GM19193 (cell line): Measurements from ENCODE around the gene KATNB1.

Source experiments
- POLR2A ChIP-seq: IDR thresholded peaks from 4 replicates; pipeline ENCODE4 v1.6.1; 2011; ENCODE audit not compliant: insufficient read depth, insufficient read length; ENCODE audit errors: extremely low read depth

The KATNB1 gene

DNA sequence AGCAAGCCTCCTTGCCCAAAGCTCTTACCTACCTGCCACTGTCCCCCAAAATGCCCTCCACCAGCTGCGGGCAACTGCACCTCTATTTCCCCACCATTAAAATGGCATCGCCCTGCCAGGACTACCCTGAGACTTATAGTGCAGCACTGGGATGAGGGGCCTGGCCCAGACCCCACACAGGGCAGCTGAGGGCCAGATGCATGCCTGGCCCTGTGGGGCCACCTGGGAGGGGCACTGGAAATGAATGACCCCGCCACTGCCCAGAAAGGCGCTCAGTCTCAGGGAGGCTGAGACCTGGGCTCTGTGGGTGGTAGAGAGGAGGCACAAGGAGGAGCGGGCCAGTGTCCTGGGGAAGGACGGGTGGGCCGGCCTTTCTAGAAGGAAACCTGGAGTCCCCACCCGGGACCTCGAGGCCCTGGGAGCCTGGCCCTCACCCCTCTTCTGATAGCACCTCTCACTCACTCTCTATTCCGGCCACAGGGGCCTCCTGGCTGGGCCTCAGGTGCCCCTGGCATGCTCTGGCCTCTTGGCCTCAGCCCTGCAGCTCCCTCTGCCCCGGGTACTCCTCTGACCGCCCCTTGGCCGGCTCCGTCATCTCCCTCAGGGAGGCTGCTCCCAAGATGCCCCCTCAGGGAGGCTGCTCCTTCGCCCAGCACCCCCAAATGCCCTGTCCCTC, 26.9 kb downstream of the KATNB1 start:
- TF ChIP-seq POLR2A = no peak

DNA sequence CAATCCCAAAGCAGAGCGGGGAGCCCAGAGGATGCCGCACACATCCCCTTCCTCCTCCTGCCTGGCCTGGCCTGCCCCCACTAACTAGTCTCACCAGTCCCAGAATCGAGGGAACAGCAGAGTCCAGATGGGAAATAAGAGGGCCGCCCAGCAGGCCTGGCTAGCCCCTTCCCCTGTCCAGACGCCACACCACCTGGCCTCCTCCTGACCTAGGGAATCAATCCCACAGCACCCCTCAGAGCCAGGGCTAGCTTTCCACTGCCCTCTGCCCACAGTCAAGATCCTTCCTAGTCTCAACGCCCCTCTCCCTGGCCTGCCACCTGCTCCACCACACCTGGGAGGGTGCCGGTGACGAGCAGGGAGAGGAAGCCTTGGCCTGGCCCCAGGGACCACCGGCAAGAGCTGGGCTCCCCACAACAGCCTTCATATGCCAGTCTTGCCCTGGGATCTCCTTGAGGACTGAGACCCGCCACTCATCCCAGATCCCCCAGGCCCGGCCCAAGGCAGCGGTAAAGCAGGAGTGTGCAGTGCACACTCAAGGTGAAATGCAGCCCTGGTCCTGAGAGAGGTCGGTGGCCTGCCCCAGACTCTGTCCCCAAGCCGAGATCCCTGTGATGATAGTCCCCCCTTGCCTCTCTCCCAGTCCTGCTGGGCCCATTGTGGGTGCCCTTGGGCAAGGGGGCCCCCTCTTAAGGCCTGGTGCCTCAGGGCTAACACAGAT, 27.9 kb downstream of the KATNB1 start:
- TF ChIP-seq POLR2A = no peak

DNA sequence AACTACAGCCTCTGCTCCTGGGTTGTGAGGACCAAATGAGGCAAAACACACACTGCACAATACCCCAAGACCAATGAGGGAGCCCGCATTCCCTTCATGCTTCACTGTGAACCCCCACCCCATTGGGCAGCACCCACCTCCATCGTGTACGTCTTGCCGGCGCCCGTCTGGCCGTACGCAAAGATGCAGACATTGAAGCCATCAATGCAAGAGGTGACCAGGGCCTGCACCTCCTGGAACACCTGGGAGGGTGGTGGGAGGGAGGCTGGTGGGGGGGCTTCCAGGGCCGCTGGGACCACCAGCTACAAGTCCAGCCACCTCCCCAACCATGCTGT, 28.4 kb downstream of the KATNB1 start:
- no peak for TF ChIP-seq POLR2A

DNA sequence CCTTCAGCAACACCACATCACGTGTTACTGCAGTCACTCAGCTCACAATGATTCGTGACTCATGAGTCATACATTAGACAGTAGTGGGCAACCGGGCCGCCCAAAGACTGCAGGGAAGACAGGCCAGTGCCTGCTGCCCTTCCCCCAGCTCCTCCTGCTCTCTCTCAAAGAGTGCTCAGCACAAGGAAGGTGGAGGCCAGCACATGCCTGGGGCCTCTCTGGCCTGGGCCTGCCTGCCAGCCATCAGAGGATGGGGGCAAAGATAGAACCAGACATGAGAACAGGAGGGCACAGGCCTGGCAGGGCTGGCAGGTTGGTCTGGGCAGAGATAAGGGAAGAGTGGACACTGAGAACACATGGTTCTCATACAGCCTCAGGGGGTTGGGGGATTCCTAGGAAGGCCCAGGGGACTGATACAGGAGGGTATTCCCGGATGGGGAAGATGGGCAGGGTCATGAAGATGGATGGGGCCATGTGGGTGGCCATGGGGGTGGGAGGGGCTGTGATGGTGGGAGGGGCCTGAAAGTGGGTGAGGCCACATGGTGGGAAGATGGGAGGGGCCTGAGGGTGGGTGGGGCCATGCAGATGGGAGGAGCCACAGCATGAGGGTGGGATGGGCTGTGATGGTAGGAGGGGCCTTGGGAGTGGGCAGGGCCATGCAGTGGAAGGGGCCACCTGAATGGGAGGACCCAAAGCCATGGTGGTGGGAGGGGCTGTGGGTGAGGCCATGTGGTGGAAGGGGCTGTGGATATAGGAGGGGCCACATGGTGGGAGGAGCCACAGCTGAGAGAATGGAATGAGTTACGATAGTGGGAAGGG, 29.0 kb downstream of the KATNB1 start:
- no peak for TF ChIP-seq POLR2A

DNA sequence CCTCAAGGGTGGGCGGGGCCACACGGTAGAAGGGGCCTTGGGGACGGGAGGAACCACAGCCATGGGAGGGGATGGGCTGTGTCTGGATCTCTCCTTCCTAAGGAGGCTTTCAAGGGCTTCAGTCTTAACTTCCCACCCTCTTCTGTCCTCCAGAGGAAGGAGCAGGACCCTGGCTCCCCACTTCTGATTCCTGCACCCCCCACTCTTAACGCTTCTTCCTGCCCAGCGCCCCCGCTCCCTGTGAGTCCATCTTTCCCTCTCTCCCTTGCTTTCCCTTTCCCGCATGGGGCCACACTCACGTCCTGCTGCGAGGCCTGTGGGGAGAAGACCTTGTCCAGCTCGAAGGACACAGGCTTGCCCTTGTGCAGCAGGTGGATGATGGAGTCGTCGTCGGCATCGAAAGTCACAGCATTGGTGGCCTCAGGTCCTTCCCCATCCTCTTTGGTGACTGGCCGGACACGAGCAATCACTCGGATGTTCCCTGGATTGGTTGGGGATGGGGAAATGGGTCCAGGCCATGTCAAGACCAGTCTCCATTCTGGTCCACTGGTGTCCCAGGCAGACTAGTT, 29.7 kb downstream of the KATNB1 start:
- TF ChIP-seq POLR2A = no peak

DNA sequence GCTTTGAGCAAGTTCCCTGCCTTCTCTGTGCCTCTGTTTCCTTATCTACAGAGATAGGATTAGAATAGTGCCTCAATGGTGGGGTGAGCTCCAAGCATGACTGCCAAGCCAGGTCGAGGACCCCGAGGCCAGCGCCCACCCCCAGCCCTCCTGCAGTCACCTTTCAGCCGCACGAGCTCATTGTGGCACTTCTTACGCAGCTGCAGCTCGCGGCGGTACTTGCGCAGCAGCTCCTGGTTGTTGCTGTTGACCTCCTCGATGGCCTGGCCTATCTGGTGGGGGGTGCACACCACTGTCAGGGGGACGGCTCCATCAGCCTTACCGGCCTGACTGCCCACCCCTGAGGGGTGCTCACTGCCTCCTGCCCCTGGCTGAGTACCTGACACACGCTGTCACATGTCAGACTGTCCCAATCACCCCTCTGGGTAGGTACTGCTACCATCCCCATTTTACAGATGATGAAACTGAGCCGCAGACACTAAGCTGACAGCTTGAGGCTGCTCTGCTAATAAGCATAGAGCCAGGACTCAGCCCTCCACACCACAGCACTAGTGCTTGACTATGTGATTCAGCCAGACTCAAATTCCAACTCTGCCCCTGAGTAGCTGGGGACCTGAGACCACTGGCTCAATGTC, 31.3 kb downstream of the KATNB1 start:
- TF ChIP-seq POLR2A = no peak

DNA sequence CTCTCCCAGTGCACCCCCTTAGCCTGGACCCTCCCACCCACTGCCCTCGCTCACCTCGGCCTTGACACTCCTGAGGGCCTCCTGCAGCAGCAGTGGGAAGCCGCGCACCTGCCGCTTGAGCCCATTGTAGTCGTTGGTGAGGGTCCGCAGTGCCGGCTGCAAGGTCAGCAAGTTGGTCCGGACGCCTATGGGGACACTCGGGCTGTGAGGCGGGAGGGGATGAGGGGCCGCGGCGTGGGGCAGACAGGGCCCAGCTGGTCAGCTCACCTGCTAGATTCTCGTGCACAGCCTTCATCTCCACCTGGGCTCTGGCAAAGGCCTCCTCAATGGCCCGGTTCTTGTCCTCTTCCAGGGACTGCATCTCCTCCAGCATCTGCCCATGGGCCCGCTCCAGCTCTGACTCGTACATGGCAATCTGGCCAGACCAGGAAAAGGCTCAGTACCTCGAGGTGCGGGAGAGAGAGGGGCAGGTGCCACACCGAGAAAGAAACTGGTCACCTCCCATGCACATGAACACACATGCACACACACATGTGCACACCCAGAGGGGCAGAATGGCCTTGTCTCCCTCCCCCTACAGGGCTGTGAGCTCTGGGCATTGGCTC, 34.1 kb downstream of the KATNB1 start:
- no peak for TF ChIP-seq POLR2A

DNA sequence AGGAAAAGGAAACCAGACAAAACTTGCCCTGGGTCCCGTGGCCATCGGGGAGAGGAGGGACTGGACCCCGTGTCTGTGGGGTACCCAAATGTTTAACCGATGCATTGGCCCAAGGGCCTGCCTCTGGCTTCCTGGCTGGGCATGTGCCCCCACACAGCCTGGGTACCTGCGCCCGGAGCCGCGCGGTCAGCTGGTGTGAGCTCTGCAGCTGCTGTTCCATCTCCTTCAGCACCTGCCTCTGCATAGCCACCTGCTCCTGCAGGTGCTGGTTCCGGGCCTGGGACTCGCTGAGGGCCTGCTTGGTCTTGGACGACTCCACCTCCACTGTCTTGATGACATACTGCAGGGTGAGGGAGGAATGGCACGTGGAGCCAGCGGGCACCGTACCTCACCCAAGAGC, 34.8 kb downstream of the KATNB1 start:
- no peak for TF ChIP-seq POLR2A

DNA sequence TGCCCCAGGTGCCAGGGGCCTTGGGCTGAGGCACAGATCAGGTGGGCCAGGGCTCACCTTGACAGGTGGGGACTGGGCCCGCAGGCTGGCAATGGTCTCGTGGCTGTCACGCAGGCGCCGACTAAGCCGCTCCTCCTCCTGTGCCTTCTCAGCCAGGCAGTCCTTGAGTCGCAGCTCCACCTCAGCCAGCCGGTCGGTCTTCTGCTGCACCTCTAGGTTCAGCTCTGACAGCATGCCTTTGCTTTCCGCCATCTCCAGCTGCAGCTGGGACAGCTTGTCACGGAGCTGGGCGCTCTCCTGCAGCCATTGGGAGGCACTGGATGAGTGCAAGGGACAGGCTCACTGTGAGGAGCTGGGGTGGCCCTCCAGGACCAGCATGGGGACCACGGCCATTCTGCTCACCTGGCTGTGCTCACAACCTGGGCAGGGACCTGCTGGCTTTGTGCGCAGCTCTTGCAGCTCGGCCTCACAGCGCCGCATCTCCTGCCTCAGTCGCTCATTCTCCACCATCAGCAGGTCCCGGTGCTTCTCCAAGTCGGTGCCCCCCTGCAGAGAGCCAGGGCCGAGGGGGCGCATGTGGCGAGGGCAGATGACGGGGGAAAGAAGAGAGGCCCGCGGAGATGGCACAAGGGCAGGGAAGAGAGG, 35.7 kb downstream of the KATNB1 start:
- no peak for TF ChIP-seq POLR2A

DNA sequence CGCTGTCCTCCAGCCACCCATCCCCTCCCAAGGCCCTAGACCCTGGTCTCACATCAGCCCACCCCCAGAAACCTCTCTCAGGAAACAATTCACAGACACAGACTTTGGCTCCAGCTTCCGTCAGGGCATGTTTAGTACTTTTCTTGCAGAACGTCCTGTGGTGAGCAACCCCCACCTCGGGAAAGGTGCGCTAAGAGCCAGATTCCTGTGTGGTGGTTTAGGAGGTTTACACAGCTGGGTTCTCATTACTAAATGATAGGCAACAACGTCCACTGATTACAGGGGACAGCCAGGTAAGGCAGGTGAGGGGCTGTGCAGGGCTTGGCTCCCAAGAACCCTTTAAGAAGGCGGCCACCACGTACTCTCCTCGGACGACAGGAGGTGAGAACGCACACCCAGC, 37.4 kb downstream of the KATNB1 start:
- TF ChIP-seq POLR2A = no peak

DNA sequence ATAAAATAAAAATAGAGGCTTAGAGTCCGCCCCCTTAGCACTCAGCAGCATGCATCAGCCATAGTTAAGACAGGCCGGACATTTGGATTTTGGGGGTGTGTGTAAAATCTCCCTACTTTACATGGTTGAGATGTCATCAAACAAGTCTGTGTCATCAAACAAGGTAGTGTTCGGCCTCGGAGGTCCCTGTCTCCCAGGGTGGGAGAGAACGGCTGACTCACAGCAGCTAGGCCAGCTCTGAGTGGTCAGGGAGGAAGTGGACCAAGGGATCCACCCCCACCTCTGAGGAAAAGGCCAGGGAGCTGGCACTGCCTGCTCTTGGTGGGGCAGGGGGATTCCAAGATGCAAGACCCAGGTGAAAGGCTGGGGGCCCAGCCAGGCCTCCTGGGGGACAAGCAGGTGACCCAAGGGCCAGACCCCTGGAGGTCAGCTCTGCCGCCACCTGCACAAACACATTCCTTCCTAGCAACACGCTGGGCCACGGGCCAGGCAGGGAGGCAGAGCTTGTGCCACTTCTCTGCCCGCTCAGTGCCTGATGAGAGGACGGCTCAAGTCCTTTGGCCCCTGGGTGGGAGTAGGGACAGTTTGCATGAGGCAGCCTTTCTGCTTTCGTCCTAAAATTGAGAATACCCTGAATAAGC, 38.2 kb downstream of the KATNB1 start:
- TF ChIP-seq POLR2A = no peak

DNA sequence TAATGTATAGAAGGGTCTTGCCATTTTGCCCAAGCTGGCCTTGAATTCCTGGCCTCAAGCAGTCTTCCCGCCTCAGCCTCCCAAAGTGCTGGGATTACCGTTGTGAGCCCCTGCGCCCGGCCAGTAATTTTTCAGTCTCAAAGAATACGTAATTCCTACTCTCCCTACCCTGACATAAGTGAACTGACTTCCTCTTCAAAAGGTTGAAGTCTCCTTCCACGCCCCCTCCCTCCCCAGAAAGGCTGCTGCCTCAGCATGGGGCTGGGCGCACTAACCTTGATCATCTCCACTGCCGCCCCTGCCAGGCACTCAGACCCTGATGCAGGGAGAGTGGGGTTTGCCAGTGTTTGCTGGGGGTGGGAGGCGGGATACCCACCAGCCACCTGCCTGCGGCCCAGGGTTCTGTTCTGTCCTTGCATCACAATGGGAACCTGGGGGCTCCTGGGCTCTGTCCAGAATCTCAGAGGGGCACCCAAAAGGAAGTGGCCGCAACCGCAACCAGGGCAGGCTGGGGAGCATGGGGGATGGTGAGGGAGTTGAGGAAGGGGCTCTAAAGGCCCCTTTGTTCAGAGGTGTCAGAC, 39.2 kb downstream of the KATNB1 start:
- TF ChIP-seq POLR2A = no peak
